Kidney (tissue), 2 donors: ENCODE results near the gene TREM1. TPM values are rescaled to one million over a fixed set of nuclear protein-coding genes. Genes with fewer than 3 reads are reported as not detected.

Experiments
- polyA plus RNA-seq: library from polyadenylated mRNA; stranded (reverse); fragments of 350-450 nt; fragmentation: Illumina TruSeq; extraction: RNeasy Lipid Tissue Mini Kit (QIAGEN cat#74804); gene quantifications from one replicate; pipeline ENCODE4 v1.2.3, GENCODE V29; 2014; ENCODE audit warnings: low read depth, low replicate concordance; ENCODE audit not compliant: insufficient read depth
- total RNA-seq: library from RNA; stranded (reverse); fragmentation: NEBNext Ultra II Directional; extraction: Animal tissue kit (Norgen Biotek cat#: 25700); gene quantifications from one replicate; pipeline ENCODE4 v1.2.1, GENCODE V29; 2021
- donor health status: DM: yes; HTN: yes; CAD: no.

Gene TREM1
- total and polyA plus RNA-seq, 2 donors from 2014 or later: 1.4 TPM; not detected in 1

Other genes with a start within 250 kb of the TREM1 start
- 53.7 TPM for gene UNC5CL, start 247.5 kb downstream of the TREM1 start, total RNA-seq
- 41.3 TPM for gene UNC5CL, start 247.5 kb downstream of the TREM1 start, polyA plus RNA-seq
- gene TSPO2, start 244.2 kb downstream of the TREM1 start, total RNA-seq: 0.44 TPM
- gene TSPO2, start 244.2 kb downstream of the TREM1 start, polyA plus RNA-seq: 0.88 TPM
- not detected for gene APOBEC2, start 233.5 kb downstream of the TREM1 start, total RNA-seq
- gene APOBEC2, start 233.5 kb downstream of the TREM1 start, polyA plus RNA-seq: not detected
- gene OARD1, start 214.3 kb downstream of the TREM1 start, total RNA-seq: 35.9 TPM
- 62.6 TPM for gene OARD1, start 214.3 kb downstream of the TREM1 start, polyA plus RNA-seq
- gene NFYA, start 213.7 kb downstream of the TREM1 start, total RNA-seq: 22.5 TPM
- 6.4 TPM for gene NFYA, start 213.7 kb downstream of the TREM1 start, polyA plus RNA-seq
- 1.0 TPM for gene TREML1, start 132.3 kb downstream of the TREM1 start, total RNA-seq
- not detected for gene TREML1, start 132.3 kb downstream of the TREM1 start, polyA plus RNA-seq
- gene TREM2, start 123.6 kb downstream of the TREM1 start, total RNA-seq: 7.8 TPM
- gene TREM2, start 123.6 kb downstream of the TREM1 start, polyA plus RNA-seq: 3.5 TPM
- gene TREML2, start 85.5 kb downstream of the TREM1 start, total RNA-seq: 0.41 TPM
- gene TREML2, start 85.5 kb downstream of the TREM1 start, polyA plus RNA-seq: not detected
- not detected for gene TREML4, start 58.3 kb downstream of the TREM1 start, total RNA-seq
- gene TREML4, start 58.3 kb downstream of the TREM1 start, polyA plus RNA-seq: not detected
- not detected for gene NCR2, start 48.9 kb upstream of the TREM1 start, total RNA-seq
- gene NCR2, start 48.9 kb upstream of the TREM1 start, polyA plus RNA-seq: not detected